ENCODE data around the gene KIFC1.
A peak's percentile ranks its signal among the peaks of the same experiment; 100 is the strongest.

KIFC1 gene

GRCh38 chr6:33450434-33450833, 58.8 kb downstream of the KIFC1 start:
- Histone ChIP-seq H3K27ac (peak overlapping the region; percentile 87), H3K36me3 (no peaks in the 10 kb centered on the region), H3K9me3 (no peaks in the 10 kb centered on the region), H3K4me1 (ENCODE audit: control insufficient read depth in 1 of 2, insufficient read depth in 1 of 2, low read depth in 1 of 2, low read length in 1 of 2) (peaks cover 95 to 100% of the 10 kb centered on the region in 2 experiments), H3K27me3 (no peaks in the 10 kb centered on the region), H3K4me3 (ENCODE audit: low read depth in 1 of 2, low read length in 1 of 2) (peak overlapping the region; percentile 25 to 47)
- no peak for TF ChIP-seq CTCF (IDR thresholded peaks at IDR 0.05)

- no peak for TF ChIP-seq CTCF (IDR thresholded peaks at IDR 0.05)
- no peaks in the 10 kb centered on the region for H3K9me3 ChIP-seq
- H3K27me3 ChIP-seq: no peaks in the 10 kb centered on the region
- H3K27ac ChIP-seq: peak overlapping the region; percentile 87
- peaks cover 84 to 88% of the 10 kb centered on the region in 2 experiments for H3K4me1 ChIP-seq (ENCODE audit: control insufficient read depth in 1 of 2, insufficient read depth in 1 of 2, low read depth in 1 of 2, low read length in 1 of 2)
- no peak overlapping the region for H3K4me3 ChIP-seq (ENCODE audit: low read depth in 1 of 2, low read length in 1 of 2)
- no peaks in the 10 kb centered on the region for H3K36me3 ChIP-seq
Measured at GRCh38 chr6:33451606-33452005, 60.0 kb downstream of the KIFC1 start.

GRCh38 chr6:33452496-33452895, 60.9 kb downstream of the KIFC1 start:
- no peak for TF ChIP-seq CTCF (IDR thresholded peaks at IDR 0.05)
- Histone ChIP-seq H3K4me1 (ENCODE audit: control insufficient read depth in 1 of 2, insufficient read depth in 1 of 2, low read depth in 1 of 2, low read length in 1 of 2) (peaks cover 75 to 79% of the 10 kb centered on the region in 2 experiments), H3K9me3 (no peaks in the 10 kb centered on the region), H3K36me3 (no peaks in the 10 kb centered on the region), H3K27ac (peak overlapping the region; percentile 87), H3K27me3 (no peaks in the 10 kb centered on the region), H3K4me3 (ENCODE audit: low read depth in 1 of 2, low read length in 1 of 2) (peak overlapping the region in 1 of 2 experiments; percentile 13)

GRCh38 chr6:33453393-33454008, 61.9 kb downstream of the KIFC1 start:
- Histone ChIP-seq H3K36me3 (no peaks in the 10 kb centered on the region), H3K4me1 (ENCODE audit: control insufficient read depth in 1 of 2, insufficient read depth in 1 of 2, low read depth in 1 of 2, low read length in 1 of 2) (peaks cover 65 to 69% of the 10 kb centered on the region in 2 experiments), H3K4me3 (ENCODE audit: low read depth in 1 of 2, low read length in 1 of 2) (peak overlapping the region; percentile 88 to 89), H3K27ac (peak overlapping the region; percentile 87), H3K9me3 (no peaks in the 10 kb centered on the region), H3K27me3 (no peaks in the 10 kb centered on the region)
- TF ChIP-seq CTCF (IDR thresholded peaks at IDR 0.05): no peak

- peak; percentile 59 for TF ChIP-seq CTCF (IDR thresholded peaks at IDR 0.05)
- Histone ChIP-seq H3K9me3 (no peaks in the 10 kb centered on the region), H3K27me3 (no peaks in the 10 kb centered on the region), H3K36me3 (no peaks in the 10 kb centered on the region), H3K4me3 (ENCODE audit: low read depth in 1 of 2, low read length in 1 of 2) (peak within 1 kb of the TSS; percentile 88 to 89), H3K27ac (peak within 1 kb of the TSS; percentile 87), H3K4me1 (ENCODE audit: control insufficient read depth in 1 of 2, insufficient read depth in 1 of 2, low read depth in 1 of 2, low read length in 1 of 2) (peaks cover 57 to 62% of the 10 kb centered on the region in 2 experiments)
Measured at GRCh38 chr6:33454009-33454946, 62.7 kb downstream of the KIFC1 start, which contains the start of gene ZBTB9. ZBTB9 (plus strand) TSS chr6:33454576; CDS start chr6:33455101, 525 bp downstream.
